Chondrocyte (in vitro differentiated cells): ENCODE measurements around the gene SLC52A3. TPM values are rescaled to one million over a fixed set of nuclear protein-coding genes. Genes with fewer than 3 reads are reported as not detected.

Experiments
- DNase-seq: peaks from one replicate; pipeline ENCODE4 v3.0.0; 2021; ENCODE audit warnings: mixed read lengths, low spot score
- H3K27ac Mint-ChIP-seq: one replicate; pipeline ENCODE4 v1.8.0; 2021; ENCODE audit warnings: mild to moderate bottlenecking, moderate library complexity, mixed read lengths; ENCODE audit not compliant: unreplicated experiment
- H3K27me3 Mint-ChIP-seq: 2 replicates; pipeline ENCODE4 v1.8.0; 2021; ENCODE audit warnings: low read depth, mixed read lengths
- H3K36me3 Mint-ChIP-seq: 2 replicates; pipeline ENCODE4 v1.8.0; 2021; ENCODE audit warnings: low read depth, mixed read lengths
- H3K4me1 Mint-ChIP-seq: 2 replicates; pipeline ENCODE4 v1.8.0; 2021; ENCODE audit warnings: low read depth, mild to moderate bottlenecking, mixed read lengths
- H3K4me3 Mint-ChIP-seq: one replicate; pipeline ENCODE4 v1.8.0; 2021; ENCODE audit warnings: mild to moderate bottlenecking, moderate library complexity, mixed read lengths; ENCODE audit not compliant: unreplicated experiment
- H3K9me3 Mint-ChIP-seq: 2 replicates; pipeline ENCODE4 v1.8.0; 2021; ENCODE audit warnings: low read depth, mixed read lengths
- total RNA-seq: library from RNA; stranded (reverse); gene quantifications from 3 replicates; pipeline ENCODE4 v1.2.1, GENCODE V29; 2021
- TF ChIP-seq, protein P1 (sequence below): fragments of 200-600 bp; sonication (generic); IDR thresholded peaks from 2 replicates; pipeline ENCODE4 v1.5.0; 2021; ENCODE audit warnings: antibody characterized with exemption, mild to moderate bottlenecking, moderate library complexity

Gene SLC52A3
- total RNA-seq, 1 donor from 2014 or later: not detected

DNA sequence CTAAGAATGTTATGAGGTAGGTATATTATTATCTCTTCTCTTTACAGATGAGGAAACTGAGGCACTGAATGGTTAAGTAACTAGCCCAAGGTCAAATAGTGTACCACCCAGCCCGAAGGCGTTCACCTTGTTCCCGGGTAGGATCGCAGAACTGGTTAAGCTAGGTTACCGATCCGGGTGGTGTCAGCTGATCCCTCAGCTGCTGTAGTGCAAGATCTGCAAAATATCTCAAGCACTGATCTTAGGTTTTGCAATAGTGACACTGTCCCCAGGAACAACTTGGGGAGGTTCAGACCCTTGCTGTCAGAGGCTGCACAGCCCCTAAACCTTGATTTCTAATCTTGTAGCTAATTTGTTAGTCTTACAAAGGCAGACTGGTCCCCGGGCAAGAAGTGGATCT is 28.1 kb downstream of the SLC52A3 start:
- Mint-ChIP-seq H3K36me3 (peaks cover 2% of the 10 kb centered on the region), H3K27me3 (peaks cover 16% of the 10 kb centered on the region), H3K27ac (no peak overlapping the region), H3K9me3 (peaks cover 7% of the 10 kb centered on the region), H3K4me3 (no peak overlapping the region), H3K4me1 (no peaks in the 10 kb centered on the region)
- TF ChIP-seq, protein P1, sequence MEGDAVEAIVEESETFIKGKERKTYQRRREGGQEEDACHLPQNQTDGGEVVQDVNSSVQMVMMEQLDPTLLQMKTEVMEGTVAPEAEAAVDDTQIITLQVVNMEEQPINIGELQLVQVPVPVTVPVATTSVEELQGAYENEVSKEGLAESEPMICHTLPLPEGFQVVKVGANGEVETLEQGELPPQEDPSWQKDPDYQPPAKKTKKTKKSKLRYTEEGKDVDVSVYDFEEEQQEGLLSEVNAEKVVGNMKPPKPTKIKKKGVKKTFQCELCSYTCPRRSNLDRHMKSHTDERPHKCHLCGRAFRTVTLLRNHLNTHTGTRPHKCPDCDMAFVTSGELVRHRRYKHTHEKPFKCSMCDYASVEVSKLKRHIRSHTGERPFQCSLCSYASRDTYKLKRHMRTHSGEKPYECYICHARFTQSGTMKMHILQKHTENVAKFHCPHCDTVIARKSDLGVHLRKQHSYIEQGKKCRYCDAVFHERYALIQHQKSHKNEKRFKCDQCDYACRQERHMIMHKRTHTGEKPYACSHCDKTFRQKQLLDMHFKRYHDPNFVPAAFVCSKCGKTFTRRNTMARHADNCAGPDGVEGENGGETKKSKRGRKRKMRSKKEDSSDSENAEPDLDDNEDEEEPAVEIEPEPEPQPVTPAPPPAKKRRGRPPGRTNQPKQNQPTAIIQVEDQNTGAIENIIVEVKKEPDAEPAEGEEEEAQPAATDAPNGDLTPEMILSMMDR: no peak
- DNase-seq: no peak

DNA sequence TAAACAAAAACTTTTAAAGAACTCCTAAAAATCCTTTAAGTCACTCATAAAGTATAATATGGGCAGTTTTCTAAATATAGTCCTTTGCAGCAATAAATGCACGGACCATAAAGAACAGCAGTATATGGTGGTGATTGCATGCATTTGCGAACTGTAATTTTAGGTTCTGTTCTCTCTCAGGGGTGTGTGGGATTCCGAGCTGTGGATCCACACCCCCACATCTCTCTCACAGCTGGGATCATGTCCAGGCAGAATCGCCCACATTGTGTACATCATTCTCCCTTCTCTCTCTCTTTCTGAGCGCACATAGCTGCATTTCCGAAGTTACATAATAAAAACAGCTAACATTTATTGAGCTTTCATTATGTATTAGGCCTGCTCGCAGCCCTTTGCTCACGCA is 28.6 kb downstream of the SLC52A3 start:
- no peak for DNase-seq
- Mint-ChIP-seq H3K4me1 (no peaks in the 10 kb centered on the region), H3K27ac (no peak overlapping the region), H3K9me3 (peaks cover 3% of the 10 kb centered on the region), H3K36me3 (peaks cover 2% of the 10 kb centered on the region), H3K27me3 (peaks cover 17% of the 10 kb centered on the region), H3K4me3 (no peak overlapping the region)
- TF ChIP-seq, protein P1: no peak

DNA sequence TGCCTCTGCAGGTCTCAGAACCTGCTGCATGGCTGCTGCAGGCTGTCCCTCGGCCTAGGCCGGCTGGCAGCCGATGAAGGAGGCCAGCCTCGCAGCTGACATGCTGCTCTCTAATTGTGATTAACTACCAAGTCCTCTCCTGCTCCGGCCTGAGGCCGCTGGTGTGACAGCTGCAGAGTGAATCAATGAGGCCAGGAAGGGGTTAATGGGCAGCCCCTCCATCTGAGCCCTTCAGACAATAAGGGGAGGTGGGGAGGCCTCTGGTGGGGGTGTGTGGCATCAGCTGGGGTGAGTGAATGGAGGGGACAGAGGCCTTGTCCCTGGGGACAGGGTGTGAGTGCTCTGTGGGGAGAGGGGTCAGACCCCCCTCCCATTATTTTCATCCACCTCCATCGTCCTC is 34.4 kb downstream of the SLC52A3 start:
- Mint-ChIP-seq H3K36me3 (peaks cover 2% of the 10 kb centered on the region), H3K4me1 (no peaks in the 10 kb centered on the region), H3K4me3 (no peak overlapping the region), H3K27ac (no peak overlapping the region), H3K27me3 (peaks cover 36% of the 10 kb centered on the region), H3K9me3 (no peaks in the 10 kb centered on the region)
- DNase-seq: no peak
- TF ChIP-seq, protein P1: no peak

DNA sequence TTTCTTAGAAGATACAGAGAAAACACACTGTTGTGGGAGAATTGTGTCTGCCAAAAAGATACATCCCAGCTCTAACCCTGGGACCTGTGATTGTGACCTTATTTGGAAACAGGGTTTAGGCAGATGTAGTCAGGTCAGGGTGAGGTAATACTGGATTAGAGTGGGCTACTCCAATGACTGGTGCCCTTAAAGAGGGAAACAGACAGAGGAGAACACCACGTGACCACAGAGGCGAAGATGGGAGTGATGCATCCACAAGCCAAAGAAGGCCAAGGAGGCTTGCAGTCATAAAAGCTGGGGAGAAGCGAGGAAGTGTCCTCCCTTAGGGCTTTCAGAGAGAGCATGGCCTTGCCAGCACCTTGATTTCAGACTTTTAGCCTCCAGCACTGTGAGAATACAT is 35.6 kb downstream of the SLC52A3 start:
- Mint-ChIP-seq H3K9me3 (no peaks in the 10 kb centered on the region), H3K36me3 (peaks cover 2% of the 10 kb centered on the region), H3K4me3 (no peak overlapping the region), H3K27me3 (peaks cover 41% of the 10 kb centered on the region), H3K4me1 (peaks cover 3% of the 10 kb centered on the region), H3K27ac (no peak overlapping the region)
- TF ChIP-seq, protein P1: no peak
- DNase-seq: no peak

DNA sequence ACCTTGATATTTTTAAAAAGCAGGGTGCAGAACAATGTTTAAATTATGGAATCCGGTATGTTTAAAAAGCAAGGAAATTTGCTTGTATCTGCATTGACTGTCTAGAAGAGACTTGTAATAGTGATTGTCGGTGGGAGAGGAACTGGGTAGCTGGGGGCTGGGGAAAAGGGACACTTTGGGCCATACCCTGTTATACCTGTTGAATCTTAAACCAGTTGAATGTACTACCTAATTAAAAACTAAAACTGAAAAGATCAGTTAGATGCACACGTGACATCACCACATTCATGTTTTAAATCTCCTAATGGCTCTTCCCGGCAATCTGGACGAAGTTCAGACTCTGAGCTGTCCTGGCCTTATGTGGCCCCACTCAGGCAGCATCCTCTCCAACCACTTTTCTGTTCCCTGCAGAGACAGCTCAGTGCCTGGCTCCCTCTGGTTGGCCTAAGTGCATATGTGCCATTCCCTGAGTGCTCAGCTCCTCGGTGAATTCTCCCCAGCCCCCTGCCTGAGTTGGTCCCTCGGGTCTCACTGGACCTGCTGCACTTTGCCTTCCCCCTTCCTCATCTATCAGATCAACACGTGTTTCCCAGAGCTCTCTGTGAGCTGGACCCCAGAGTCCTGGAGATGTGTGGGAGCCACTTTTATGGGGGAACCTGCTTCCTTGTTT is 36.3 kb downstream of the SLC52A3 start:
- H3K27me3 Mint-ChIP-seq: peaks cover 44% of the 10 kb centered on the region
- H3K27ac Mint-ChIP-seq: no peak overlapping the region
- peaks cover 2% of the 10 kb centered on the region for H3K36me3 Mint-ChIP-seq
- no peaks in the 10 kb centered on the region for H3K9me3 Mint-ChIP-seq
- peaks cover 3% of the 10 kb centered on the region for H3K4me1 Mint-ChIP-seq
- no peak overlapping the region for H3K4me3 Mint-ChIP-seq
- no peak for DNase-seq
- TF ChIP-seq, protein P1: no peak
